Stimulated activated CD4-positive, alpha-beta T cell treated with anti-CD3 and anti-CD28 coated beads, Interleukin-2, amount 100 ng/mL, for 48 hours (primary cell): ENCODE measurements around the gene LILRB3.
A peak's percentile ranks its signal among the peaks of the same experiment; 100 is the strongest.
"Not testable (repeated sequence)": the region's sequence is repeated elsewhere in the genome, so short reads cannot be mapped to it uniquely, and the experiment has no call there.

Experiments used
- DNase-seq, 2 donors: peaks; one replicate each; pipeline ENCODE4 v3.0.0-alpha.2; 2020

Gene LILRB3

GRCh38 chr19:54222474-54223276, at the start of gene LILRB3:
Gene LILRB3, minus strand, starts transcription at chr19:54223007. Its CDS starts 31 bp downstream, at chr19:54222976.
- not testable (repeated sequence) for DNase-seq

GRCh38 chr19:54272181-54272580, 49.4 kb upstream of the LILRB3 start:
- not testable (repeated sequence) for DNase-seq

- DNase-seq = not testable (repeated sequence)
Measured at GRCh38 chr19:54271587-54271986, 48.8 kb upstream of the LILRB3 start.

GRCh38 chr19:54271106-54271505, 48.3 kb upstream of the LILRB3 start:
- no peak for DNase-seq

GRCh38 chr19:54268936-54269335, 46.1 kb upstream of the LILRB3 start:
- DNase-seq = no peak

GRCh38 chr19:54266133-54266532, 43.3 kb upstream of the LILRB3 start:
- peak; percentile 69 to 78 for DNase-seq

GRCh38 chr19:54262470-54262869, 39.7 kb upstream of the LILRB3 start:
- no peak for DNase-seq

GRCh38 chr19:54262066-54262465, 39.3 kb upstream of the LILRB3 start:
- DNase-seq = no peak

GRCh38 chr19:54257116-54257480, 34.3 kb upstream of the LILRB3 start, which contains the start of gene LILRB5:
Gene LILRB5, minus strand, starts transcription at chr19:54257273. Its CDS starts 80 bp downstream, at chr19:54257193.
- no peak for DNase-seq

- DNase-seq = no peak
Measured at GRCh38 chr19:54256250-54257115, 33.7 kb upstream of the LILRB3 start.

GRCh38 chr19:54255105-54255775, 32.4 kb upstream of the LILRB3 start:
- no peak for DNase-seq

GRCh38 chr19:54254195-54254906, 31.5 kb upstream of the LILRB3 start:
- DNase-seq = no peak

GRCh38 chr19:54253331-54254194, 30.8 kb upstream of the LILRB3 start:
- no peak for DNase-seq

GRCh38 chr19:54252845-54253244, 30.0 kb upstream of the LILRB3 start:
- no peak for DNase-seq

- DNase-seq = no peak
Measured at GRCh38 chr19:54252243-54252642, 29.4 kb upstream of the LILRB3 start.

- DNase-seq = peak; percentile 24 to 42
Measured at GRCh38 chr19:54248016-54248601, 25.3 kb upstream of the LILRB3 start.

- no peak for DNase-seq
Measured at GRCh38 chr19:54247106-54247930, 24.5 kb upstream of the LILRB3 start.

GRCh38 chr19:54245936-54246335, 23.1 kb upstream of the LILRB3 start:
- no peak for DNase-seq

GRCh38 chr19:54243809-54244208, 21.0 kb upstream of the LILRB3 start:
- DNase-seq = not testable (repeated sequence)

GRCh38 chr19:54242646-54243045, 19.8 kb upstream of the LILRB3 start, which contains the start of gene LILRA6:
Gene LILRA6, minus strand, starts transcription at chr19:54242790.
- DNase-seq = not testable (repeated sequence)
